Retinal pigment epithelial cell (primary cell): ENCODE data around the gene ASB17.
"Not testable (repeated sequence)": the region's sequence is repeated elsewhere in the genome, so short reads cannot be mapped to it uniquely, and the experiment has no call there.

ENCODE experiments used
- DNase-seq: peaks from one replicate; pipeline ENCODE4 v3.0.0-alpha.2; 2010; ENCODE audit warnings: low read depth
- H3K4me3 ChIP-seq: 2 replicates; pipeline ENCODE4 v1.5.1; 2011; ENCODE audit warnings: mild to moderate bottlenecking, low read length, control low read depth, moderate library complexity
- CTCF ChIP-seq: conservative IDR thresholded peaks from 2 replicates; pipeline ENCODE4 v1.5.1; 2011; ENCODE audit warnings: low read depth, low read length, control low read depth, inconsistent platforms

ASB17 gene

DNA sequence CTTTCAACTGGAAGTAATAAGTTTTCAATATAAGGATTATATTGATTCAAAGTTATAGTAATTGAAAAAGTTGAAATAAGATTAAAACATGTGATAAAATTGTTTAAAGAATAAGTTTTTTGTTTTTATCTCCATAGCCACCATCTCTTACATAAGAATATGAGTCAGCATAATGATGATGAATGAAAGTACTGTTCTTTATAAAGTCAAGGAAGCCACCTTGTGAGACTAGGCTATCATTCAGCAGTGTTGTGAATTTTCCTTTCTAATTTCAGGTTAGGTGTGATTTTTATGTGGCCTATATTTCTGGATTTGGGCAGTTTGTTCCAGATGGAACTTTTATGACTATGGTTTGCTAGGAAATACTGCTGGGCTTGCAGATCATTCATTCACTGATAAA, 22.4 kb upstream of the ASB17 start:
- TF ChIP-seq CTCF, result no peak
- DNase-seq, result no peak

DNA sequence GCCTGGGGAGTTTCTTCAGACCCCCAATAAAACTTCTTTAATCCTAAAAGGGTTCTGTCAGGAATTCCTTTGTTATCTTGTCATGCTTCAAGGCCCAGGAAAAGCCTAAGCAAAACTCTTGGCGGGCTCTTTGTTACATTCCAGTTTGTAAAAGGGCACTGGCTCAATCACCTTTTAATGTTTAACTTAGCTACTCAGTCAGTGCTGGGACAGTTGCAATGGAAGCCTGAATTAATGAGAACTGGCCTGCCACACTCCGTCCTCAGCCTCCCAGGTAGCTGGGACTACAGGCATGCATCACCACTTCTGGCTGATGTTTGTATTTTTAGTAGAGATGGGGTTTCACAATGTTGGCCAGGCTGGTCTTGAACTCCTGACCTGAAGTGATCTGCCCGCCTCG, 21.3 kb upstream of the ASB17 start:
- no peak for TF ChIP-seq CTCF
- H3K4me3 ChIP-seq, result no peak overlapping the region
- no peak for DNase-seq

More for the DNA sequence above, 22.4 kb upstream of the ASB17 start:
- H3K4me3 ChIP-seq, result no peak overlapping the region

DNA sequence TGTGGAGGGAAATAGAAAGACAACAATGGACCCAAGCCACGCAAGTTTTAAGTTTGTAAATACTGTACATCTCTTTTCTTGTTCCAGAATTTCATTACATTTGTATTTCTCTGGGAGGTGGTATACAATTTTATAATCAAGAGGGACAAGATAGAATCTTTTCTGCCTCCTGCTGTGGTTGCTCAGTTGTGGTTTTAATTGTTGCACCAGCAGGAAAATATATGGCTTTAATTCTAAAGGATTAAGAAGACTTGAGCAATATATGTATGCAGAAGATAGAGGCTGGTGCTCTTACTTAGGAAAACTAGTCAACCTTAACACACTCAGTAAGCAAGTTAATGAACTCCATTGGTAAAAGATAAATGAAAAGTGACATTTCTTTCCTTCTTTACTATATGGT, 19.8 kb upstream of the ASB17 start:
- DNase-seq, result no peak
- no peak for TF ChIP-seq CTCF
- no peak overlapping the region for H3K4me3 ChIP-seq

DNA sequence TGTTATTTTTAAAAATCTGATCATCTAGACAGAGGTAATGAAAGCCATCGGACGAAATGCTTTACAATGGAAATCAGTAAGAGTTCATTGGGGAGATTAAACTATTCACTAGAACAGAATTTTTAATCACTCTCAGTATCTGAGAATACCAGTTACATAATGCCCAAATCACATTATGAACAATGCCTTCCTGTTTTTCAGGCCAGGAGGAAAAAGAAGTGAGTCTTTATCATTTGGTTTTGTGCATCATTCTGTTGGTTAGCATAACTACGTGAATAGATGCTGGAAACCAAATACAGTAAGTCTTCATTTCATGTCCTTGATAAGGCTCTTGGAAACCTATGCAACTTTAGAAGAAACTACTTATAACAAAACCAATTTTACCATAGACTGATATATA, 18.0 kb upstream of the ASB17 start:
- H3K4me3 ChIP-seq, result no peak overlapping the region
- no peak for TF ChIP-seq CTCF
- no peak for DNase-seq

DNA sequence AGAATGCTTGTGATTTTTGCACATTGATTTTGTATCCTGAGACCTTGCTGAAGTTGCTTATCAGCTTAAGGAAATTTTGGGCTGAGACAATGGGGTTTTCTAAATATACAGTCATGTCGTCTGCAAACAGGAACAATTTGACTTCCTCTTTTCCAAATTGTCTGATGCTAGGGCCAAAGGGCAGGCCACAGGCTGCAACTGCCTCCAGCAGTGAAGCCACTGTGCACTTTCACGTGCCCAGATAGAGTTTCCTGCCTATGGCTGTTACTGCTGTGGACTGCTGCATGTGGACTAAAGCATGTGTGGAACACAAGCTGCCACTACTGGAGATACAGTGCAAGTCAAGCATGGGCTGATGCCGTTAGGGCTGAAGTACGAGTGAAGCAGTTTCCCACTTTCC, 10.8 kb upstream of the ASB17 start:
- DNase-seq, H3K4me3 ChIP-seq: not testable (repeated sequence)

DNA sequence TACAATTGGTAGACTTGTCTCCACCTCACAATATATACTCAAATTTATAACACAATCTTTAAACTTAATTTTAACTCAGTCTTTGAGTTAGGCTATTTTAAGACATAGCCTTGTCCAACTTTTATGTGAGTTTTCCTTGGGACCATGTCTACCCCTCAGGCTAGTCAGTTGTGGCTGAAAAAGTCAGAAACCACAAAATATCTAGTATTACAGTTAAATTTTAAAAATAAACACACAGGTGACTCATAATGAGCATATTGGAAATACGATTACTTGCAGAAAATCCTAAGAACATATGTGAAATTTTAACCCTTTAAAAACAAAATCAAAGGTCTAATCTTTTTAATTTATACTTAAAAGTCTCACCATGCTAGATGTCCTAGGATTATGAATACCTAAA, 4.8 kb upstream of the ASB17 start:
- H3K4me3 ChIP-seq, result no peak overlapping the region
- no peak for DNase-seq
- no peak for TF ChIP-seq CTCF

DNA sequence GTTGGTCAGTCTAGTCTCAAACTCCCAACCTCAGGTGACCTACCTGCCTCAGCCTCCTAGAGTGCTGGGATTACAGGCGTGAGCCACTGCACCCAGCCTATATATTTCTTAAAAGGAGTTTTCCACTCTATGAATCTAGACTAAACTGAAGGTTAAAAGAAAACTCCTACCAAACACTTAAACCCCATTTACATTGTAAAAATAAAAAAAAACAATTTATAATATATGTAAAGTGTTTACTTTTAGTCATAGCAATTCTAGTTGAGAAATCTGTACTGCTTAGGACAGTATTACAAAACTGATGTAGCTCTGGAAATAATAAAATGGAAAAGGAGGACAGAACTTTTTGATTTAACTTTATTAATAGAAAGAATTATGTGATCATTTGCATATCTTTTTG, 9.5 kb downstream of the ASB17 start:
- TF ChIP-seq CTCF, result no peak
- no peak overlapping the region for H3K4me3 ChIP-seq
- DNase-seq, result no peak

DNA sequence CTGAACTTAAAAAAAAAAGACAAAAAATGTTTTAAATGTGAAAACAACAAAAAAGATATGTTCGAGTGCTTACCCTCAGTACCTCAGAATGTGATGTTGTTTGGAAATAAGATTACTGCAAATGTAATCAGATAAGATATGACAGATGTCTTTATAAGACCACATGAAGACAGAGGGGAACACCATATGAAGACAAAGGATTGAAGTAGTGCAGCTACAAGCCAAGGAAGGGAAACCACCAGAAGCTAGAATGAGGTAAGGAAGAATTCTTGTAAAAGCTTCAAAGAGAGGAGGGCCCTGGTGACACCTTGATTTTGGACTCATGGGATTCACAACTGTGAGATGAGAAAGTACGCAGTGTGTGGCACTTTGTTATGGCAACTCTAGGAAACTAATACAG, 15.4 kb downstream of the ASB17 start:
- TF ChIP-seq CTCF, result no peak
- H3K4me3 ChIP-seq, result no peak overlapping the region
- no peak for DNase-seq
